ENCODE data around the gene PAF1. TPM values are rescaled to one million over a fixed set of nuclear protein-coding genes. Genes with fewer than 3 reads are reported as not detected.

The PAF1 gene
- total RNA-seq, 1 experiment from 2014 or later = 59.0 TPM

GRCh38 chr19:39410831-39411080 is 19.9 kb upstream of the PAF1 start:
- no peaks in the 10 kb centered on the region for H3K9me3 Mint-ChIP-seq (ENCODE audit: unreplicated experiment)
- peak overlapping the region; percentile 90 for H3K27ac Mint-ChIP-seq (ENCODE audit: unreplicated experiment)
- H3K4me1 Mint-ChIP-seq (ENCODE audit: low read depth, unreplicated experiment) = peaks cover 47% of the 10 kb centered on the region
- Histone ChIP-seq H3K4me3 (ENCODE audit: low read depth, low read length) (peak overlapping the region; percentile 66), H3K9me3 (no peaks in the 10 kb centered on the region), H3K36me3 (ENCODE audit: control insufficient read depth, insufficient read depth, low read length) (peaks cover 4% of the 10 kb centered on the region; the same call in 1 of the 2 replicates), H3K27me3 (replicated peaks; ENCODE audit: control insufficient read depth, insufficient read depth, low read length) (no peaks in the 10 kb centered on the region), H3K4me1 (peaks cover 30% of the 10 kb centered on the region)
- H3K4me3 Mint-ChIP-seq (ENCODE audit: unreplicated experiment) = peak overlapping the region; percentile 77
- intact Hi-C loops (cut with micrococcal nuclease; ENCODE audit: unreplicated experiment) = loop anchor here (1.0 kb wide), 2 partner anchors 13 to 288 kb away; no protein-coding TSS in a partner anchor
- TF ChIP-seq, protein P1, sequence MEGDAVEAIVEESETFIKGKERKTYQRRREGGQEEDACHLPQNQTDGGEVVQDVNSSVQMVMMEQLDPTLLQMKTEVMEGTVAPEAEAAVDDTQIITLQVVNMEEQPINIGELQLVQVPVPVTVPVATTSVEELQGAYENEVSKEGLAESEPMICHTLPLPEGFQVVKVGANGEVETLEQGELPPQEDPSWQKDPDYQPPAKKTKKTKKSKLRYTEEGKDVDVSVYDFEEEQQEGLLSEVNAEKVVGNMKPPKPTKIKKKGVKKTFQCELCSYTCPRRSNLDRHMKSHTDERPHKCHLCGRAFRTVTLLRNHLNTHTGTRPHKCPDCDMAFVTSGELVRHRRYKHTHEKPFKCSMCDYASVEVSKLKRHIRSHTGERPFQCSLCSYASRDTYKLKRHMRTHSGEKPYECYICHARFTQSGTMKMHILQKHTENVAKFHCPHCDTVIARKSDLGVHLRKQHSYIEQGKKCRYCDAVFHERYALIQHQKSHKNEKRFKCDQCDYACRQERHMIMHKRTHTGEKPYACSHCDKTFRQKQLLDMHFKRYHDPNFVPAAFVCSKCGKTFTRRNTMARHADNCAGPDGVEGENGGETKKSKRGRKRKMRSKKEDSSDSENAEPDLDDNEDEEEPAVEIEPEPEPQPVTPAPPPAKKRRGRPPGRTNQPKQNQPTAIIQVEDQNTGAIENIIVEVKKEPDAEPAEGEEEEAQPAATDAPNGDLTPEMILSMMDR (IDR thresholded peaks at IDR 0.05; ENCODE audit: insufficient read depth in 1 of 2, low read depth in 1 of 2, low read length in 1 of 2, severe bottlenecking in 1 of 2, unreplicated experiment in 1 of 2) = no peak
- peaks cover 79% of the 10 kb centered on the region for H3K36me3 Mint-ChIP-seq (ENCODE audit: insufficient read depth, unreplicated experiment)
- CTCF ChIA-PET = interaction anchor here (1.0 to 2.5 kb wide), 3 partner anchors 9 to 19 kb away, joined by 4 to 52 read pairs (median 16); partner anchors contain the start of genes MED29 and PAF1
- H3K27me3 Mint-ChIP-seq (ENCODE audit: insufficient read depth, unreplicated experiment) = peaks cover 3% of the 10 kb centered on the region
- no peak for DNase-seq
- no TSS peak for BruUV-seq (replicated peaks)
- POLR2A ChIA-PET = interaction anchor here (0.6 to 2.3 kb wide), 5 partner anchors 9 to 440 kb away, joined by 4 to 20 read pairs (median 11); partner anchors contain the start of genes MED29, PAF1 and RPS16

- Histone ChIP-seq H3K4me1 (peaks cover 30% of the 10 kb centered on the region), H3K4me3 (ENCODE audit: low read depth, low read length) (peak overlapping the region; percentile 66), H3K27me3 (replicated peaks; ENCODE audit: control insufficient read depth, insufficient read depth, low read length) (no peaks in the 10 kb centered on the region), H3K9me3 (no peaks in the 10 kb centered on the region), H3K36me3 (ENCODE audit: control insufficient read depth, insufficient read depth, low read length) (peaks cover 4% of the 10 kb centered on the region; the same call in 1 of the 2 replicates)
- Mint-ChIP-seq H3K4me3 (ENCODE audit: unreplicated experiment) (peak overlapping the region; percentile 77), H3K27me3 (ENCODE audit: insufficient read depth, unreplicated experiment) (peaks cover 3% of the 10 kb centered on the region), H3K9me3 (ENCODE audit: unreplicated experiment) (no peaks in the 10 kb centered on the region), H3K27ac (ENCODE audit: unreplicated experiment) (peak overlapping the region; percentile 90), H3K4me1 (ENCODE audit: low read depth, unreplicated experiment) (peaks cover 47% of the 10 kb centered on the region), H3K36me3 (ENCODE audit: insufficient read depth, unreplicated experiment) (peaks cover 77% of the 10 kb centered on the region)
- TF ChIP-seq, protein P1 (IDR thresholded peaks at IDR 0.05; ENCODE audit: insufficient read depth in 1 of 2, low read depth in 1 of 2, low read length in 1 of 2, severe bottlenecking in 1 of 2, unreplicated experiment in 1 of 2) = no peak
- POLR2A ChIA-PET = interaction anchor here (1.1 to 4.1 kb wide), 2 partner anchors 9 to 12 kb away, joined by 7 to 27 read pairs; no protein-coding TSS in a partner anchor
- BruUV-seq (replicated peaks) = no TSS peak
- intact Hi-C loops (cut with micrococcal nuclease; ENCODE audit: unreplicated experiment) = no loop called here
- CTCF ChIA-PET = interaction anchor here (2.5 to 4.1 kb wide), 2 partner anchors 9 to 13 kb away, joined by 16 to 17 read pairs; no protein-coding TSS in a partner anchor
- peak; percentile 71 to 76 for DNase-seq
Observed at GRCh38 chr19:39410017-39410830, 19.3 kb upstream of the PAF1 start.

DNA sequence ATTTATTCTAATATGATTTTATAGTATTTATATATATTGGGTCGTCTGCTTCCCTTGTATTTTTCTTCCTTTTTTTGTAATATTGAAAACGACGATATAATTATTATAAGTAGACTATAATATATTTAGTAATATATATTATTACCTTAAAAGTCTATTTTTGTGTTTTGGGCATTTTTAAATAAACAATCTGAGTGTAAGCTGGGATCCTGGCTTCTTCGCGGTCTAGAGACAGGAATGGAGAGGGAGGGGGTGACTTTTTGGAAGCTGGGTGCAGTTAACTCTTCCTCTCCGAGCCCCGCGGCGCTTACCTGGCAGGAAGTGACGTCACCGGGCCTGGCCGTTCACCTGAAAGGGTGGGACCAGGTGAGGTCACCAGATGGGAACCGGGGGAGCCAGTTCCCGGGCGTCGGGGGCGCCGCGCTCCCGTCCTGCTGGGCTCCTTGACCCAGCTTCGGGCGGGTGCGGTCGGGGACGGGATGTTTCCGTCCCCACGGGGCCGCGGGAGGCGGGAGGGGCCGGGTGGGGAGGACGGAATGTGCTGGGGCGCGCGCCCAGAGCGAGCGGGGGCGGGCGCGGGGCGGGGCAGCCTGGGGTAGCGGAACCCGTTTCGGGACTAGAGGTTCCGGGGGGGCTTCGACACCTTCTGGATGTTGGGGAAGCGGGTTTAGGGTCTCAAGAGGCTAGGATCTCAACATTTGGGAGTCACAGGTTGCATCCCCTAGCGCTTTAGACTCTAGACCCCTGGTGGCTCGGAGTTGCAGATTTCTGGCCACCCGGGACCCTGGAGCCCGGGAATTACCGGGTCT is 18.5 kb upstream of the PAF1 start:
- peak overlapping the region; percentile 94 for H3K4me3 ChIP-seq (ENCODE audit: low read depth, low read length)
- Mint-ChIP-seq H3K4me3 (ENCODE audit: unreplicated experiment) (peak overlapping the region; percentile 77), H3K36me3 (ENCODE audit: insufficient read depth, unreplicated experiment) (peaks cover 72% of the 10 kb centered on the region), H3K9me3 (ENCODE audit: unreplicated experiment) (no peaks in the 10 kb centered on the region), H3K27ac (ENCODE audit: unreplicated experiment) (peak overlapping the region; percentile 90), H3K4me1 (ENCODE audit: low read depth, unreplicated experiment) (peaks cover 43% of the 10 kb centered on the region), H3K27me3 (ENCODE audit: insufficient read depth, unreplicated experiment) (peaks cover 3% of the 10 kb centered on the region)
- H3K27me3 ChIP-seq (replicated peaks; ENCODE audit: control insufficient read depth, insufficient read depth, low read length) = no peaks in the 10 kb centered on the region
- peaks cover 30% of the 10 kb centered on the region for H3K4me1 ChIP-seq
- ChIA-PET POLR2A (interaction anchor here (0.6 to 4.1 kb wide), 6 partner anchors 8 to 751 kb away, joined by 3 to 27 read pairs (median 4); partner anchors contain the start of gene RPS16), CTCF (interaction anchor here (0.6 to 4.1 kb wide), 3 partner anchors 12 to 115 kb away, joined by 6 to 17 read pairs (median 7); partner anchors contain the start of gene MED29)
- peak; percentile 96 to 98 for DNase-seq
- BruUV-seq (replicated peaks) = no TSS peak
- H3K9me3 ChIP-seq = no peaks in the 10 kb centered on the region
- TF ChIP-seq, protein P1 (IDR thresholded peaks at IDR 0.05; ENCODE audit: insufficient read depth in 1 of 2, low read depth in 1 of 2, low read length in 1 of 2, severe bottlenecking in 1 of 2, unreplicated experiment in 1 of 2) = no peak
- peaks cover 4% of the 10 kb centered on the region; the same call in 1 of the 2 replicates for H3K36me3 ChIP-seq (ENCODE audit: control insufficient read depth, insufficient read depth, low read length)
- intact Hi-C loops (cut with micrococcal nuclease; ENCODE audit: unreplicated experiment) = no loop called here
